SK-N-SH treated with all-trans-retinoic acid at 6 μM for 48 hours (cell line): ENCODE data around the gene RNU1-1.

Source experiments
- CSDC2 ChIP-seq: fragments of 250-450 bp; sonication (Bioruptor Pico); IDR thresholded peaks from 2 replicates; pipeline ENCODE4 v1.5.0; 2020; ENCODE audit warnings: mild to moderate bottlenecking, moderate library complexity
- ESRRG ChIP-seq: fragments of 250-450 bp; sonication (Bioruptor Pico); IDR thresholded peaks from 2 replicates; pipeline ENCODE4 v1.6.1; 2021; ENCODE audit warnings: mild to moderate bottlenecking
- RARB ChIP-seq: fragments of 250-450 bp; sonication (Bioruptor Pico); IDR thresholded peaks from 2 replicates; pipeline ENCODE4 v1.8.0; 2021; ENCODE audit warnings: mild to moderate bottlenecking, moderate library complexity
- ZC3H10 ChIP-seq: fragments of 250-450 bp; sonication (Bioruptor Pico); IDR thresholded peaks from 2 replicates; pipeline ENCODE4 v1.5.1; 2021; ENCODE audit warnings: mild to moderate bottlenecking, moderate library complexity
- ZFP3 ChIP-seq: fragments of 250-450 bp; sonication (Bioruptor Pico); IDR thresholded peaks from 2 replicates; pipeline ENCODE4 v1.5.0; 2020; ENCODE audit warnings: mild to moderate bottlenecking, moderate library complexity
- TF ChIP-seq, protein P1 (sequence below): fragments of 250-450 bp; sonication (Bioruptor Pico); IDR thresholded peaks from 2 replicates; pipeline ENCODE4 v1.8.0; 2020; ENCODE audit warnings: mild to moderate bottlenecking, moderate library complexity, borderline replicate concordance
- TF ChIP-seq, protein P2 (sequence below): fragments of 250-450 bp; sonication (Bioruptor Pico); IDR thresholded peaks from 2 replicates; pipeline ENCODE4 v1.8.0; 2021; ENCODE audit warnings: low read depth, mild to moderate bottlenecking, moderate library complexity, borderline replicate concordance

DNA sequence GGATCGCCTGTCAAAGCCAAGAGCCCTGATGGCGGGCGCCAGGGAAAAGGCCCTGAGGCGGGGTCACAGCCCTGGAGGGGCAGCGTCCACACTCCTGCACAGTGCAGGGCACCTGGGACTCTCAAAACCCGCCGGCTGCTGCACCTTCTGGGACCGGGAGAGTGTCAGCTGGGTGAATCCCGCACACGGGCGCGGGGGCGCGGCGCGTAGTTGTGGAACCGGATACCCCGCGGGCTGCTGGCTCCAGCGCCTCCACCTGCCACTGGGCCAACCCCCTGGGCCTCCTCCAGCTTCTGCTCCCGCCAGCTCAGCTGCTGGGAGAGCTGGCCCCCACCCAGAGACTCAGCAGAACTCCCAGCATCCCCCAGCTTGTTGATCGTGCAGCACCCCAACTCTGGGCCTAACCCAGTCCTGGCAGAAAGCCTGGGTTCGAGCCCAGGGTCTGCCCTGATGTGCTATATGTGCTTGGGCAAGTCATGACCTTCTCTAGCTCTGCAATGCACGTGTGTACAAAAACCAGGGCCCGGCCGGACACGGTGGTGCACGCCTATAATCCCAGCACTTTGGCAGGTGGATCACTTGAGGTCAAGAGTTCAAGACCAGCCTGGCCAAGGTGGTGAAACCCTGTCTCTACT lies 39.8 kb downstream of the RNU1-1 start:
- TF ChIP-seq, protein P1, sequence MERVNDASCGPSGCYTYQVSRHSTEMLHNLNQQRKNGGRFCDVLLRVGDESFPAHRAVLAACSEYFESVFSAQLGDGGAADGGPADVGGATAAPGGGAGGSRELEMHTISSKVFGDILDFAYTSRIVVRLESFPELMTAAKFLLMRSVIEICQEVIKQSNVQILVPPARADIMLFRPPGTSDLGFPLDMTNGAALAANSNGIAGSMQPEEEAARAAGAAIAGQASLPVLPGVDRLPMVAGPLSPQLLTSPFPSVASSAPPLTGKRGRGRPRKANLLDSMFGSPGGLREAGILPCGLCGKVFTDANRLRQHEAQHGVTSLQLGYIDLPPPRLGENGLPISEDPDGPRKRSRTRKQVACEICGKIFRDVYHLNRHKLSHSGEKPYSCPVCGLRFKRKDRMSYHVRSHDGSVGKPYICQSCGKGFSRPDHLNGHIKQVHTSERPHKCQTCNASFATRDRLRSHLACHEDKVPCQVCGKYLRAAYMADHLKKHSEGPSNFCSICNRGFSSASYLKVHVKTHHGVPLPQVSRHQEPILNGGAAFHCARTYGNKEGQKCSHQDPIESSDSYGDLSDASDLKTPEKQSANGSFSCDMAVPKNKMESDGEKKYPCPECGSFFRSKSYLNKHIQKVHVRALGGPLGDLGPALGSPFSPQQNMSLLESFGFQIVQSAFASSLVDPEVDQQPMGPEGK (CRISPR knock-in tag): no peak
- TF ChIP-seq ZFP3 (CRISPR knock-in tag): no peak
- TF ChIP-seq ESRRG (CRISPR knock-in tag): no peak
- TF ChIP-seq, protein P2, sequence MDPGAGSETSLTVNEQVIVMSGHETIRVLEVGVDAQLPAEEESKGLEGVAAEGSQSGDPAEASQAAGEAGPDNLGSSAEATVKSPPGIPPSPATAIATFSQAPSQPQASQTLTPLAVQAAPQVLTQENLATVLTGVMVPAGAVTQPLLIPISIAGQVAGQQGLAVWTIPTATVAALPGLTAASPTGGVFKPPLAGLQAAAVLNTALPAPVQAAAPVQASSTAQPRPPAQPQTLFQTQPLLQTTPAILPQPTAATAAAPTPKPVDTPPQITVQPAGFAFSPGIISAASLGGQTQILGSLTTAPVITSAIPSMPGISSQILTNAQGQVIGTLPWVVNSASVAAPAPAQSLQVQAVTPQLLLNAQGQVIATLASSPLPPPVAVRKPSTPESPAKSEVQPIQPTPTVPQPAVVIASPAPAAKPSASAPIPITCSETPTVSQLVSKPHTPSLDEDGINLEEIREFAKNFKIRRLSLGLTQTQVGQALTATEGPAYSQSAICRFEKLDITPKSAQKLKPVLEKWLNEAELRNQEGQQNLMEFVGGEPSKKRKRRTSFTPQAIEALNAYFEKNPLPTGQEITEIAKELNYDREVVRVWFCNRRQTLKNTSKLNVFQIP (CRISPR knock-in tag): no peak
- TF ChIP-seq ZC3H10 (CRISPR knock-in tag): no peak
- TF ChIP-seq CSDC2 (CRISPR knock-in tag): no peak
- no peak for TF ChIP-seq RARB (CRISPR knock-in tag)
